K562 (cell line): Measurements from ENCODE around the gene ARHGAP22. TPM values are rescaled to one million over a fixed set of nuclear protein-coding genes. Genes with fewer than 3 reads are reported as not detected.

Experiments
- ATAC-seq: fragments of 200-7000 bp; cut with Tn5 transposase; 3 replicates; pipeline ENCODE4 v1.9.1; 2020; ENCODE audit warnings: moderate library complexity
- BruUV-seq: library from RNA; stranded (reverse); fragments of 400-500 nt; replicated peaks from 2 replicates; lab custom pipeline; 2021; lab: Mats Ljungman, UMichigan
- CTCF ChIA-PET: fragments of 300-600 bp; formaldehyde crosslinking; extraction: SDS; loops from one replicate; lab custom pipeline; 2021; ENCODE audit warnings: low intra/inter-chr PET ratio; lab: Yijun Ruan, JAX
- POLR2A ChIA-PET: fragments of 300-600, 350-650 bp; sonication (Branson Sonifier 250); formaldehyde crosslinking; extraction: SDS; loops from one replicate; lab custom pipeline; 2021; ENCODE audit warnings: antibody characterized with exemption, inconsistent platforms; lab: Yijun Ruan, JAX
- DNase-seq, 4 experiments: peaks; one replicate each; pipeline versions ENCODE4 v3.0.0 to v3.0.0-alpha.2; 2011 to 2018; ENCODE audit warnings: low spot score in 3 of 4, mixed read lengths in 3 of 4; ENCODE audit errors: extremely low read depth in 1 of 4
- FAIRE-seq: peaks from 2 replicates; lab custom pipeline; 2011; peaks lifted over from hg19 to GRCh38; lab: Jason Lieb, UNC
- H2AFZ ChIP-seq: 2 replicates; pipeline ENCODE4 v1.6.0; 2011; ENCODE audit warnings: low read depth, low read length, control low read depth, inconsistent platforms
- H3K27ac ChIP-seq: fragments of 200-600 bp; 3 replicates; pipeline ENCODE4 v1.8.0; 2011; ENCODE audit warnings: low read depth, mild to moderate bottlenecking, control low read depth, inconsistent platforms, low read length, moderate library complexity, mixed read lengths; ENCODE audit errors: extremely low read depth
- H3K27me3 ChIP-seq, 2 experiments: fragments of 300-600 bp in 1 of 2; 2 replicates in 1 of 2; 3 replicates in 1 of 2; pipeline versions ENCODE4 v1.6.0 to v1.8.0; 2011; ENCODE audit warnings: inconsistent platforms in 2 of 2, low read length in 2 of 2, mild to moderate bottlenecking in 1 of 2, mixed read lengths in 1 of 2, moderate library complexity in 1 of 2; ENCODE audit not compliant: control insufficient read depth in 2 of 2, insufficient read depth in 2 of 2
- H3K36me3 ChIP-seq: fragments of 300-600 bp; 3 replicates; pipeline ENCODE4 v1.8.0; 2011; ENCODE audit warnings: mild to moderate bottlenecking, low read length, inconsistent platforms; ENCODE audit not compliant: control insufficient read depth, insufficient read depth
- H3K4me1 ChIP-seq, 2 experiments: fragments of 200-600 bp in 1 of 2; replicated peaks in 1 of 2; 2 replicates in 1 of 2; 3 replicates in 1 of 2; pipeline versions ENCODE4 v1.5.1 to v1.8.0; 2011; ENCODE audit warnings: inconsistent platforms in 2 of 2, low read length in 2 of 2, mild to moderate bottlenecking in 1 of 2, mixed read lengths in 1 of 2, moderate library complexity in 1 of 2; ENCODE audit not compliant: control insufficient read depth in 2 of 2, insufficient read depth in 2 of 2
- H3K4me2 ChIP-seq: 2 replicates; pipeline ENCODE4 v1.6.1; 2011; ENCODE audit warnings: low read length, control low read depth, inconsistent platforms, mixed read lengths; ENCODE audit not compliant: insufficient read depth
- H3K4me3 ChIP-seq: fragments of 200-600 bp; sonication (generic), shearing (Covaris generic); 2 replicates; pipeline ENCODE4 v1.5.1; 2016; ENCODE audit warnings: control low read depth, inconsistent platforms
- H3K79me2 ChIP-seq: fragments of 200-600 bp; 3 replicates; pipeline ENCODE4 v1.8.0; 2011; ENCODE audit warnings: low read length, inconsistent platforms; ENCODE audit not compliant: control insufficient read depth, insufficient read depth
- H3K9ac ChIP-seq, 2 experiments: 2 replicates each; pipeline versions ENCODE4 v1.6.0 to v1.6.1; 2011; ENCODE audit warnings: low read depth in 2 of 2, low read length in 2 of 2, control low read depth in 1 of 2, inconsistent platforms in 1 of 2, mild to moderate bottlenecking in 1 of 2, mixed read lengths in 1 of 2; ENCODE audit not compliant: insufficient read depth in 1 of 2
- H3K9me1 ChIP-seq: one replicate; pipeline ENCODE4 v1.6.0; 2011; ENCODE audit warnings: inconsistent platforms, mild to moderate bottlenecking, low read length, moderate library complexity; ENCODE audit not compliant: control insufficient read depth, insufficient read depth
- H3K9me3 ChIP-seq: replicated peaks from 2 replicates; pipeline ENCODE4 v1.5.1; 2011; ENCODE audit warnings: low read depth, low read length, inconsistent platforms; ENCODE audit not compliant: control insufficient read depth, insufficient read depth
- H4K20me1 ChIP-seq: replicated peaks from 2 replicates; pipeline ENCODE4 v1.6.1; 2011; ENCODE audit warnings: low read length, inconsistent platforms, mixed read lengths; ENCODE audit not compliant: control insufficient read depth, insufficient read depth
- ASH1L ChIP-seq: fragments of 450-650 bp; IDR thresholded peaks from 2 replicates; pipeline ENCODE4 v1.6.1; 2018; ENCODE audit warnings: borderline replicate concordance, mild to moderate bottlenecking, low read depth; ENCODE audit not compliant: partially characterized antibody
- MCM7 ChIP-seq, 2 experiments: fragments of 450-650 bp; IDR thresholded peaks; 2 replicates each; pipeline ENCODE4 v1.6.1; 2016 to 2018
- NCOA6 ChIP-seq: fragments of 450-650 bp; IDR thresholded peaks from 2 replicates; pipeline ENCODE4 v1.6.1; 2017; ENCODE audit warnings: mild to moderate bottlenecking
- RAD21 ChIP-seq, 2 experiments: fragments of 250-450 bp in 1 of 2; fragments of 450-650 bp in 1 of 2; sonication (Bioruptor Pico) in 1 of 2; formaldehyde crosslinking in 1 of 2; IDR thresholded peaks in 1 of 2; conservative IDR thresholded peaks in 1 of 2; 2 replicates each; pipeline versions ENCODE4 v1.4.0 to v1.8.0; 2020 to 2022; ENCODE audit warnings: mild to moderate bottlenecking in 2 of 2, moderate library complexity in 1 of 2
- RUNX1 ChIP-seq: sonication (generic); IDR thresholded peaks from 2 replicates; pipeline ENCODE4 v1.6.1; 2016; ENCODE audit warnings: antibody characterized with exemption, low read depth
- TAF1 ChIP-seq: IDR thresholded peaks from 2 replicates; pipeline ENCODE4 v1.6.1; 2011; ENCODE audit warnings: mild to moderate bottlenecking, low read length, moderate library complexity; ENCODE audit not compliant: insufficient read depth, control insufficient read depth, severe bottlenecking; ENCODE audit errors: extremely low read depth
- TBL1XR1 ChIP-seq, 2 experiments: IDR thresholded peaks; 2 replicates each; pipeline ENCODE4 v1.6.1; 2012; ENCODE audit warnings: improper control_type of control experiment in 2 of 2, low read length in 2 of 2, mild to moderate bottlenecking in 1 of 2
- UBTF ChIP-seq, 2 experiments: IDR thresholded peaks; 2 replicates each; pipeline ENCODE4 v1.6.1; 2012; ENCODE audit warnings: improper control_type of control experiment in 2 of 2, low read depth in 2 of 2, low read length in 2 of 2, borderline replicate concordance in 1 of 2
- XRCC5 ChIP-seq: fragments of 200-400 bp; formaldehyde crosslinking; IDR thresholded peaks from 2 replicates; pipeline ENCODE4 v1.6.1; 2017; ENCODE audit warnings: low read depth, mild to moderate bottlenecking, low read length
- ZNF12 ChIP-seq: sonication (generic); formaldehyde crosslinking; IDR thresholded peaks from 2 replicates; pipeline ENCODE4 v1.4.0; 2020; ENCODE audit warnings: mild to moderate bottlenecking, missing genetic modification reagents
- ZSCAN32 ChIP-seq: fragments of 450-650 bp; formaldehyde crosslinking; IDR thresholded peaks from 2 replicates; pipeline ENCODE4 v1.4.0; 2020; ENCODE audit warnings: mild to moderate bottlenecking, moderate library complexity
- WGBS: fragments of 100-300 bp; shearing (Covaris generic); methylation state at CpG from one replicate; pipeline ENCODE4 v1.1.6; 2016; ENCODE audit warnings: low coverage, mixed read lengths; ENCODE audit not compliant: insufficient coverage; ENCODE audit errors: missing lambda C conversion rate; 5-methylcytosine and 5-hydroxymethylcytosine counted together
- in situ Hi-C: fragments of 300-500 bp; cut with MboI; formaldehyde crosslinking; loops from 4 replicates; pipeline ENCODE4 v1.15.0; 2018; ENCODE audit warnings: inconsistent platforms, mixed read lengths
- intact Hi-C: fragments of 100-400 bp; cut with micrococcal nuclease; formaldehyde crosslinking; loops from 2 replicates; pipeline ENCODE4 v1.14.2; 2022
- polyA plus RNA-seq, 8 experiments: library from polyadenylated mRNA; depleted of rRNA in 4 of 8; stranded (reverse) in 5 of 8; unstranded in 3 of 8; fragments of >200 nt; fragmentation: Nextera tagmentation in 2 of 8; fragmentation: Illumina TruSeq in 1 of 8; extraction: Ambion mirVana in 2 of 8; extraction: Trizol in 1 of 8; gene quantifications; 2 replicates each; pipeline versions ENCODE4 v1.2.1 to v1.2.3, GENCODE V29; 2011 to 2014; ENCODE audit warnings: inconsistent platforms in 1 of 8, missing spikeins in 1 of 8
- total RNA-seq, 7 experiments: library from RNA; depleted of rRNA in 6 of 7; stranded (reverse); fragments of >200 nt in 6 of 7; fragmentation: Illumina TruSeq in 2 of 7; extraction: Trizol in 2 of 7; gene quantifications; 2 replicates each; pipeline versions ENCODE4 v1.2.1 to v1.2.3, GENCODE V29; 2011 to 2021; ENCODE audit warnings: low replicate concordance in 1 of 7

The ARHGAP22 gene
- total and polyA plus RNA-seq, 9 of the 15 experiments (the other 6 are each of a cell fraction or from before 2014, with no cell fraction given) = 1.3 to 28.1 (median 12.7) TPM

DNA sequence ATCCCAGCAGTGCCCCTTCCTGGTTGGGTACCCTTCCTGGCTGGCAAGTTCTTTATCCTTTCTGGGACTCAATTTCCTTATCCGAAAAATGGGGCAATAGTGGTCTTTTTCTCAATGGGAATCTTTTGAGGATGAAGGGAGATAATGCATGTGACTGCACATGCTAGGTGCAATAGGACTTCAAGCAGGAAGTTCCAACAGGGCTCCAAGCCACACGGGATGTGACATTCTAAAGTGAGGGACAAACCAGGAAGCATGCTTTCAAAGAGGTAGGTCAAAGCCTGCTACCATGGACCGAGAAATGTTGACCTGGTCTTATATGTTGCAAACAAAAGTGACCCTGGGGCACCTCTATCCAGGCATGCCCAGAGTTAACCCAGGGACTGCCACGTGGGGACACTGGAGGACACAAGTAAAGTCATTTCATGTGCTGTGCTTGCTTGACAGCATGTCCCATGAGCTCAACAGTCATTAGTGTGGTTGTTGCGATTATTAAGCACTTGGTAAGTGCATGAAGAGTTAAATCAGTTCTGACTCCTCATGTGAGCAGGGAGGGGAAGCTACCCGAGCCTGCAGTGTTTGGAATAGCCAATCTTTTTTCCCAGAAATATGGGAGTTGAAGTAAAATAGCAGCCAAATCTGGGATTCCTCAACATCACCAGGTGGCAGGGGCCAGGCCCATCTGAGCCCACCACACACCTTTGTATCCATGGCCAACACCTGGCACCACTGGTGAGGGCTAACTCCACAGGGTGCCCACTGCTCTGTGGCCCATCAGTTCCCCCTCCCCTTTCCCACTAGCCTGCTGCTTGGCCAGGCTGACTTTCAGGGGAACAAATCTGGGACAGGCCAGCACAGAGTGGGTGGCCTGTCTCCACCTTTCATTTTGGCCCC, 5.7 kb downstream of the ARHGAP22 start (continued):
- TF ChIP-seq TBL1XR1 (IDR thresholded peaks at IDR 0.05; ENCODE audit: low read length in 2 of 2) = no peak

- H3K9ac ChIP-seq = no peak overlapping the region; a peak in 1 of 4 replicates
- BruUV-seq = no TSS peak
- no peak for DNase-seq
- no peaks in the 10 kb centered on the region for H3K9me1 ChIP-seq
- in situ Hi-C loops = no loop called here
- peaks cover 21 to 31% of the 10 kb centered on the region in 2 experiments for H3K27me3 ChIP-seq
- H4K20me1 ChIP-seq = peaks cover 11% of the 10 kb centered on the region
- no peak for TF ChIP-seq RUNX1
- TF ChIP-seq ASH1L = no peak
- no peak for TF ChIP-seq ZSCAN32 (CRISPR knock-in tag)
- no peak for TF ChIP-seq MCM7 (IDR thresholded peaks at IDR 0.05)
- no peak for TF ChIP-seq UBTF (IDR thresholded peaks at IDR 0.05; ENCODE audit: borderline replicate concordance in 1 of 2, low read depth in 2 of 2, low read length in 2 of 2)
- TF ChIP-seq TAF1 = no peak
- TF ChIP-seq NCOA6 = no peak
- TF ChIP-seq XRCC5 = no peak
- no peak for TF ChIP-seq ZNF12 (CRISPR knock-in tag)
- TF ChIP-seq RAD21 (CRISPR knock-in tag; conservative IDR thresholded peaks at IDR 0.05 in 1 of 2, IDR thresholded peaks at IDR 0.05 in 1 of 2) = no peak
- TF ChIP-seq, all 486 proteins: peak for 0
- no peak overlapping the region for H3K4me2 ChIP-seq
- H3K36me3 ChIP-seq = no peaks in the 10 kb centered on the region
- no peaks in the 10 kb centered on the region for H3K79me2 ChIP-seq
- no peak overlapping the region for H3K27ac ChIP-seq
- ChIA-PET POLR2A (interaction anchor here (0.8 kb wide), 1 partner anchor 26 kb away, joined by 3 read pairs; no protein-coding TSS in a partner anchor), CTCF (no interaction called here)
- no peak overlapping the region for H3K4me3 ChIP-seq
- intact Hi-C loops = no loop called here
- H2AFZ ChIP-seq = no peak overlapping the region
- WGBS = 0% methylated on average over 7 of the region's 7 CpGs
- ATAC-seq (no peak), FAIRE-seq (no peak)
- H3K9me3 ChIP-seq = no peaks in the 10 kb centered on the region
- no peaks in the 10 kb centered on the region for H3K4me1 ChIP-seq
Measured at GRCh38 chr10:48598243-48598935, 6.5 kb downstream of the ARHGAP22 start.
